ENCODE results near the gene BNIP1.

Gene BNIP1

GRCh38 chr5:173114536-173114935, 29.8 kb upstream of the BNIP1 start:
- H3K27ac ChIP-seq (ENCODE audit: extremely low read depth, low read depth, low read length): no peak overlapping the region
- peaks cover 9 to 10% of the 10 kb centered on the region in 2 experiments; a peak in 2 of 3 replicates for H3K36me3 ChIP-seq (ENCODE audit: control insufficient read depth in 2 of 2, insufficient read depth in 1 of 2, low read length in 2 of 2)
- CTCF ChIA-PET: interaction anchor here (0.7 kb wide), 1 partner anchor 27 kb away, joined by 3 read pairs; no protein-coding TSS in a partner anchor
- no peaks in the 10 kb centered on the region for H3K9me3 ChIP-seq (ENCODE audit: control insufficient read depth, insufficient read depth, low read depth, low read length)
- POLR2A ChIA-PET: no interaction called here
- H3K4me1 ChIP-seq (ENCODE audit: control insufficient read depth, insufficient read depth, low read length): no peaks in the 10 kb centered on the region
- TF ChIP-seq, protein P1, sequence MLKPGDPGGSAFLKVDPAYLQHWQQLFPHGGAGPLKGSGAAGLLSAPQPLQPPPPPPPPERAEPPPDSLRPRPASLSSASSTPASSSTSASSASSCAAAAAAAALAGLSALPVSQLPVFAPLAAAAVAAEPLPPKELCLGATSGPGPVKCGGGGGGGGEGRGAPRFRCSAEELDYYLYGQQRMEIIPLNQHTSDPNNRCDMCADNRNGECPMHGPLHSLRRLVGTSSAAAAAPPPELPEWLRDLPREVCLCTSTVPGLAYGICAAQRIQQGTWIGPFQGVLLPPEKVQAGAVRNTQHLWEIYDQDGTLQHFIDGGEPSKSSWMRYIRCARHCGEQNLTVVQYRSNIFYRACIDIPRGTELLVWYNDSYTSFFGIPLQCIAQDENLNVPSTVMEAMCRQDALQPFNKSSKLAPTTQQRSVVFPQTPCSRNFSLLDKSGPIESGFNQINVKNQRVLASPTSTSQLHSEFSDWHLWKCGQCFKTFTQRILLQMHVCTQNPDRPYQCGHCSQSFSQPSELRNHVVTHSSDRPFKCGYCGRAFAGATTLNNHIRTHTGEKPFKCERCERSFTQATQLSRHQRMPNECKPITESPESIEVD (tag by site-specific recombination; IDR thresholded peaks at IDR 0.05): no peak
- TF ChIP-seq KLF17 (tag by site-specific recombination; IDR thresholded peaks at IDR 0.05): no peak
- no peak for TF ChIP-seq ZNF548 (tag by site-specific recombination; IDR thresholded peaks at IDR 0.05)
- H3K4me3 ChIP-seq (ENCODE audit: low read depth, low read length): no peak overlapping the region

- H3K4me1 ChIP-seq (ENCODE audit: control insufficient read depth, insufficient read depth, low read length): no peaks in the 10 kb centered on the region
- H3K27ac ChIP-seq (ENCODE audit: extremely low read depth, low read depth, low read length): no peak overlapping the region
- no peaks in the 10 kb centered on the region; a peak in 1 of 3 replicates for H3K36me3 ChIP-seq (ENCODE audit: control insufficient read depth in 2 of 2, insufficient read depth in 1 of 2, low read length in 2 of 2)
- ChIA-PET CTCF (no interaction called here), POLR2A (no interaction called here)
- H3K4me3 ChIP-seq (ENCODE audit: low read depth, low read length): no peak overlapping the region
- TF ChIP-seq ZNF561 (tag by site-specific recombination; IDR thresholded peaks at IDR 0.05; ENCODE audit: borderline replicate concordance) (no peak), ZNF138 (tag by site-specific recombination; IDR thresholded peaks at IDR 0.05; ENCODE audit: borderline replicate concordance) (no peak), ZNF324 (tag by site-specific recombination; IDR thresholded peaks at IDR 0.05) (no peak), HOXA7 (CRISPR knock-in tag; IDR thresholded peaks at IDR 0.05; ENCODE audit: borderline replicate concordance) (no peak), ZNF433 (tag by site-specific recombination; IDR thresholded peaks at IDR 0.05; ENCODE audit: low read depth) (no peak), ZNF18 (tag by site-specific recombination; IDR thresholded peaks at IDR 0.05) (no peak), ZNF423 (tag by site-specific recombination; IDR thresholded peaks at IDR 0.05) (no peak), ZNF391 (tag by site-specific recombination; IDR thresholded peaks at IDR 0.05; ENCODE audit: borderline replicate concordance, low read depth) (no peak), ZIC2 (tag by site-specific recombination; IDR thresholded peaks at IDR 0.05) (no peak), ZNF169 (tag by site-specific recombination; IDR thresholded peaks at IDR 0.05) (no peak), KLF8 (tag by site-specific recombination; IDR thresholded peaks at IDR 0.05) (no peak), ZNF768 (tag by site-specific recombination; IDR thresholded peaks at IDR 0.05) (no peak)
- TF ChIP-seq, protein P1 (tag by site-specific recombination; IDR thresholded peaks at IDR 0.05): no peak
- TF ChIP-seq, protein P2, sequence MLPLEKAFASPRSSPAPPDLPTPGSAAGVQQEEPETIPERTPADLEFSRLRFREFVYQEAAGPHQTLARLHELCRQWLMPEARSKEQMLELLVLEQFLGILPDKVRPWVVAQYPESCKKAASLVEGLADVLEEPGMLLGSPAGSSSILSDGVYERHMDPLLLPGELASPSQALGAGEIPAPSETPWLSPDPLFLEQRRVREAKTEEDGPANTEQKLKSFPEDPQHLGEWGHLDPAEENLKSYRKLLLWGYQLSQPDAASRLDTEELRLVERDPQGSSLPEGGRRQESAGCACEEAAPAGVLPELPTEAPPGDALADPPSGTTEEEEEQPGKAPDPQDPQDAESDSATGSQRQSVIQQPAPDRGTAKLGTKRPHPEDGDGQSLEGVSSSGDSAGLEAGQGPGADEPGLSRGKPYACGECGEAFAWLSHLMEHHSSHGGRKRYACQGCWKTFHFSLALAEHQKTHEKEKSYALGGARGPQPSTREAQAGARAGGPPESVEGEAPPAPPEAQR (tag by site-specific recombination; IDR thresholded peaks at IDR 0.05): no peak
- no peaks in the 10 kb centered on the region for H3K9me3 ChIP-seq (ENCODE audit: control insufficient read depth, insufficient read depth, low read depth, low read length)
Observed at GRCh38 chr5:173119719-173120118, 24.6 kb upstream of the BNIP1 start.

Measured in HEK293 (cell line).